GM19351 (cell line): Measurements from ENCODE around the gene CCDC27.

Source experiments
- ATAC-seq: cut with Tn5 transposase; IDR thresholded peaks from one replicate; pipeline ENCODE4 v1.9.1; 2021; ENCODE audit warnings: mild to moderate bottlenecking, moderate library complexity; ENCODE audit not compliant: unreplicated experiment

CCDC27 gene

DNA sequence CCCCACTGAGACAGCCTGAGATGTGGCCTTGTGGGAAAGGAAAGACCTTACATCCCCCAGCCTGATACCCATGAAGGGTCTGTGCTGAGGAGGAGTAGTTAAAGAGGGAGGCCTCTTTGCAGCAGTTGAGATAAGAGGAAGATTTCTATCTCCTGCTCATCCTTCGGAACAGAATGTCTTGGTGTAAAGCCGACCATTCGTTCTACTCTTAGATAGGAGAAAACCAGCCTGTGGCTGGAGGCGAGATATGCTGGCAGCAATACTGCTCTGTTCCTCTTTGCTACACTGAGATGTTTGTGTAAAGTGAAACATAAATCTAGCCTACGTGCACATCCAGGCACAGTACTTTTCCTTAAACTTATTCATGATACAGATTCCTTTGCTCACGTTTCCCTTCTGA is 1.5 kb upstream of the CCDC27 start:
- ATAC-seq: no peak

DNA sequence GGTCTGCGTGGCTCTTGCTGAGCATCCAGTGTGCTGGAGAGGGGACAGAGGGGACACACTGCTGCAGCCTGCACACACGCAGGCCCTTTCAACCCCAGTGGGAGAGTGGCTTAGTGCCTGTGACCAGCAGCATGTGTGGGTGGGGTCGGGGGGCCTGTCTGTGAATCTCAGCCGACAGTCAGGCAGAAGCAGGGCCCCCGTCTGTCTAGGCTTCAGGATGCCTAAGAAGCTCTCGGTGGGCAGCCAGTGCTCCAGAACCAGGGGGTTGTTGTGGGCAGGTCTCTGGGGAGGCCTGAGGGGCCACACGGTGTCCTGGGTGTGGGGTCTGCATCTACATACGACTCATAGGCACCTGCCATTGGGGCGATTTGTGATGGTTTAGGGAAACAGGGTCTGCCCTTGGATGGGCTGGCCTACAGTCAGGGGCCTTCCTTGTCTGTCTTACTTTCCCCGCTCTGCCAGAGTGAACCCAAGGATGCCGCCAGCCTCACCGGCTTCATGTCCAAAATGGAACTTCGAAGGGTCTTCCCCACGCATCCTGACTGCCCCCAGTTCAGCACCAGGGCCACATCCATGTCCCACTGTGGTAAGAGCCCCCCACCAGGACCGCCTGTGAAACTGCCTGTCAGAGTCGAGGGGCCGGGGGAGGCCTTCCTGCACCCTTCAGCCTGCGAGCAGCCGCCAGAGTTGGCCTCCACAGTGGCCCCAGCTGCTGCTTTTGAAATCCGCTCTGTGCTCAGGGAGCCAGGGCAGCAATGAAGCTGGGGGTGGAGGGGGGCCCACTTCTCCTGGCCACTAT is 1.6 kb downstream of the CCDC27 start:
- ATAC-seq: no peak

DNA sequence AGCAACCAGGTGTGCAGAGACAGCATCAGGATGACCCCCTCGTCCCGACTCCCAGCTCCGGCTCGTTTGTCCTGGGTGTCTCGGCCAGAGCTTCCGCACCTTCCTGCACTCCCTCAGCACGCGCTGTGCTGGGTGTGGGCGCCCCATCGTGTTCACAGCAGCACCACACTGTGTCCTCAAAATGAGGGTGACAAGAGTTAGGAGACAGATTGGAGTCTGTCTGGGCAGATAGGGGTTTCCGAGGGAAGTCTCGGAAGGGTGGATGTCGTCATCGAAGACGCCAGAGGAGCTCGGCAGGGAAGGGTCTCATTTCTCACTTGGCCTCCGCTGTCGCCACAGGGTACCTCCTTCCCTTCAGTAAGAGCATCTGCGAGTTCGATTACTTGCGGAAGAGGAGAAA is 4.1 kb downstream of the CCDC27 start:
- no peak for ATAC-seq

DNA sequence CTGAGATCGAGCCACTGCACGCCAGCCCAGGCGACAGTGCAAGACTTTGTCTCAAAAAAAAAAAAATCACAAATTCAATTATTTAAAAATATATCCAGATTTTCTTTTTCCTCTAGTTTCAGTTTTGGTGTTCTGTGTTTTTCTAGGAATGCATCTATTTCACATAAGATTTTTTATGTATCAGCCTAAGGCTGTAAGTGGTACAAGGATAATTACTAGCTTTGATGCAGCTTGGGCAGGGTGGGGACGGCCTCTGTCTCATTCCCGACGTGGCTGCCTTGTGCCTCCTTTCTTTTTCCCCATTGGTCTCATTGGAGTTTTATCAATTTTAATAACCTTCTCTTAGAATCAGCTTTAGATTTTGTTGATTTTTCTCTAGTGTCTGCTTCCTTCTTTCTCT is 6.9 kb downstream of the CCDC27 start:
- no peak for ATAC-seq

DNA sequence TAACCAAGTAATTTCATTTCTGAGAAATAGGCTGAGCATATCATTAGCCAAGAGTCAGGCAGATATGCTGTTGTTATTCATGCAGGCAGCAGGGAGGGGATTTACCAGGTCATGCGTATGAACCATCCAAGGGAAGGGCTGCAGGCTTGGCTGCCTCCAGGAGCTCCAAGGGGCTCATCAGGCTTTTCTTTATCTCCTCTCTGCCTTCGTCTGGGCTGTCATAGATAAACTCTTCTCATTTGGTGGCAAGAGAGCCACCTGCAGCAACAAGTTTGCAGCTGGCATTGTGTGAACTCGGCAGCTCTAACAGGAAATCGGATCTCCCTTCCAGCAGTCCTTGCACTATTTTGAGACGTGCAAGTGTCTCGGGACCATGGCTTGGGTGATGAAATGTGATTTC is 7.5 kb downstream of the CCDC27 start:
- no peak for ATAC-seq

DNA sequence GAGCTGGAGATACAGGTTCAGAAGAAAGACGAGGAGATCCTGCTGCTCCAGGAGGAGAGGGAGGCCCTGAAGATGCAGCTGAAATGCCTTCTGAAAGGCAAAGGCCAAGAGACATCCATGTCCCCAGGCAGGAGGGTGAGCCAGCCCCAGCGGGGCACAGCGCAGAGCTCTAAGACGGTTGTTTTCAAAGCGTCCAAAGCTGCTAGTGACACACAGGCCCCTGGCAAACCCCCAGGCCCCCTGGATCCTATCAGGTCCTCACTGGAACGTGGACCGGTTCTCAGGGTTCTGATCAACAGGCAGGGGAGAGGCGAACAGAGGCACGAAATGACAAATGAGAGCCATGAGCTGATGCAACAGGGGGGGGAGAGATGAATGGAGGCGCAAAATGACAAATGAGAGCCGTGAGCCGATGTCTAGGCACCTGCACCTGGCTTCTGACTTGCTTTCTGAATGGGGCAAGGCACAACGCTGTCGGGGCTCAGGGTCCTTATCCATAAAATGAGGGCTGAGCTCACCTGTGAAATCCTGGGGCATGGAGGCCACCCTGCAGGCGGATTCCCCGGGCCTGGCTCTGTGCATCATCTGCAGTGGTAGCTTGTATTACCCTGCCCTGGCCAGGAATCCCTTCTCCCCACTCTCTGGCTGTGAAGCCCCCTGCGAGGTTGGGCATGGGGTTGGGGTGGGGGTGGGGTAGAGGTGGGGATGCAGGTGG is 9.2 kb downstream of the CCDC27 start:
- no peak for ATAC-seq

DNA sequence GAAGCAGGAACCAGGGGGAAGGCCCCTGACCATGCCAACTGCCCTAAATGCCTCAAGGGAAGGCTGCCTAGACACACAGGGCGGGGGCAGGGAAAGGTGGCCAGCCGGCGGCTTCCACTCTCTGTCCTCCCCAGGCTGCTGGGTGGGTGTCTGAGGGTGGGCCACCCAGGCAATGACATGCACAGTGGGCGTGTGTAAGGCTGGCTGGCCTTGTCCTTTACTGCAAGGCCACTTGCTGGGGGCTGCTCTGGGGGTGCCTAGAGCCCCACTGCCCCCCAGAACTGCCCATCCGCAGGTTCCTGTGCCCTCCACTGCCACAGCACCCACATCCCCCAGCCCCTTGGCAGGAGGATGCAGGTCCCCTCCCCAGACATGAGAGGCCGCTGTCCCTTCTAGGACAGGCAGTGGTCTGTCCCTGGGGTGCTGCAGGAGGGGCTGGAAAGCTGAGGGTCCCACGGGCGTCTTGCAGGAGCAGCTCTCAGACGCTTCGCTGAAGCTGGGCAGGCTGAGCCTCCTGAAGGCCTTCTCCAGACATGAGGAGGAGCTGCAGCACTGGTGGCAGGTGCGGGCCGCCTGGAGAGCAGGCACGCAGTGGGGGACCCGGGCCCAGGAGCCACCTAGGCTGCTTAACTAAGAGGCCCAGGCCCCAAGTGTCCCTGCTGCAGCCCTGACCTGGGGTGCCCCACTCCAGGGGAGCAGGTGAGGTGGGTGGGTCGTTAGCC is 10.1 kb downstream of the CCDC27 start:
- no peak for ATAC-seq

DNA sequence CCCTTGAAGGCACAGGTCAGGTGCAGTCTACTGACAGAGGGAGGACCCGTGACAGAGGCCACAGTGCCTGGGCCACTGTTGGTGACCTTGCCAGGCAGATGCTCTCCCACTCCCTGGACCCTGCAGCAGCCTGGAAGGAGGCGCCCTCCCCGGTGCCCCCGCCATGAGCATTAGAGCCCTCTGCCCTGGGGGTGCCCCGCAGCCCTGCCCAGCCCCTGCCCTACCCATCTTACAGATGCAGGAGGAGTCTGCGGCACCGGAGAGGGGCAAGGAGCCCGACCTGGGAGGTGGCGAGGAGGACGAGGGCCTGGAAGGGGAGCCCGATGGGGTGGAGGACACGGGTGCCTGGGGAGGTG is 10.6 kb downstream of the CCDC27 start:
- no peak for ATAC-seq

DNA sequence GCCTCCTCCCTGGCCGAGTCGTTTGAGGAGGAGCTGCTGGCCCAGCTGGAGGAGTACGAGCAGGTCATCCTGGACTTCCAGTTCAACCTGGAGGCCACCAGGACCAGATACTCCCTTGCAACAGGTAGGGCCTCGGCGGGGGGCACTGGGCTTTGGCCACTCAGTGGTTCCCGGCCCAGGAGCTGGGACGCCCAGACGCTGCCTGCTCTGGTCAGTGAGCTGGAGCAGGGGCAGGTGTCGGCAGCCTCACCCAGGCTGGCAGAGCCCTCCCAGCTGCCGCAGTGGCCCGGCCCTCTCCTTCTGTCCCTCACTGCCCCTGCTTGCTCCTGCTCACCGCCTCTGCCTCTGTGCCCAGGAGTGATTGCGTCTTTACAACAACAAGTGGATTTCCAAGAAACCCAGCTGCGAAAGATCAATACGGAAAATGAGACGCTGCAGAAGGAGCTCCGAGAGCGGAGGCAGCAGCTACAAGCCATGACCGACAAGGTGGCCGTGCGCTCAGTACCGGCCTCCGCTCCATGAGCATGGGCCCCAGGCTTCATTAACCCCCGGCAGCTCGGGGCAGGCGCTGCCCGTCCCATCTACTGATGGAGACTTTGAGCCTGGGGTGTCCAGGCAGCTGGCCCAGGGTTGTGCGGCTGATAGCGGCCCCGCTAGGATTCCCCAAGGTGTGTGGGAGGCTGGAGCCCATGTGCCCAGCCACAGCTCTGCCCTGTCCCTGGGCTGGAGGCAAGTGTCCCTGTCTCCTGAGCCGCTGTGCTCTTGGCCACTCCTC is 11.3 kb downstream of the CCDC27 start:
- ATAC-seq: no peak

DNA sequence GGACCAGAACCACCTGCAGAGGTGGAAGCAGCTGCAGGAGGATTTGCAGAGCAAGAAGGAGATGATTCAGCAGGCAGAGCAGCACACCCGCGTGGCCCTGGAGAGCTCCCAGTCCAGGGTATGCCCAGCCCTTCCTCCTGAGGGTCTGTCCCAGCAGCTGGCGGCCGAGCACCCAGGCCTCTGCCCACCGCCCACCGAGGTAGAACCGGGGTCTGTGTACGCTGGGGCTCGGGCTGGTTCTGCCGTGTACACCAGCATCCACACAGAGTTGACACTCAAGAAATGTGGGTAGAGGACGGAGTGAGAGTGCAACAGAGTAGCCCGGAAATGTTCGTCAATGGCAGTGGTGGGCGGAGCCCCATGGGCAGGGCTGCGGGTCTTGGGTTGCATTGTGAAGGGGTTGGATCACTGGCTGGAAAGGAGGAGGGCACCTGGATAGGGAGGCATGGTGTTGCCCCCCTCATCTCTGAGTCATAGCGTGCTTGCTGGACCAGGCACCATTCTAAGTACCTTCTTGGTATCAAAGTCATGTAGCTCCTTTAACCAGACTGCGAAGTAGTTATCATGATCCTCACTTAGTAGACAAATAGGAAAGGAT is 15.2 kb downstream of the CCDC27 start:
- ATAC-seq: no peak

DNA sequence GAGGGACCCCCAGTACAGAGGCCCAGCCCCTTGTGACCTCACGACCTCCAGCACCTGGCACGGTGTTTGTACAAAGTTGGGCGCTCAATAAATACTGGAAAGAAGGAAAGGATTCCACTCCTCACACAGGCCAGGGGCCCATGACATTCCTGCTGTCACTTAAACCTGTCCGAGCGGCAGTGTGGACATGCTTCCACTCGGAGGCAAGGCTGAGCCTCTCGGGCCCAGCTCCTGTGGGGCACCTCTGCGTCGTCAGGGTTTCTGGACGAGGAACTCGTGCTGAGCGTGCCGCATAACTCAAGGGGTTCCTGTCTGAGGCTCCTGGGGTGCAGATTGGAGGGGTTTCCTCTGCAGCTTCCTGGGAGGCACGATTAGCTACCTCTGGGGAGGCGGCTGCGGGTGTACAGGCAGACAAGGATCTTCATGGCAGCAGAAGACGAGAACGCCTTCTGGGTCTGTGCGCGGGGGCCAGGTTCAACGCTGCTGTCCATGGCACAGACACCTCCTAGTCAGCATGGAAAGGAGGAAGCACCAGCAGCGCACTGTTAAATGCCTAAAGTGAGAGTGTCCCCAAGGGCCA is 16.7 kb downstream of the CCDC27 start:
- ATAC-seq: no peak

DNA sequence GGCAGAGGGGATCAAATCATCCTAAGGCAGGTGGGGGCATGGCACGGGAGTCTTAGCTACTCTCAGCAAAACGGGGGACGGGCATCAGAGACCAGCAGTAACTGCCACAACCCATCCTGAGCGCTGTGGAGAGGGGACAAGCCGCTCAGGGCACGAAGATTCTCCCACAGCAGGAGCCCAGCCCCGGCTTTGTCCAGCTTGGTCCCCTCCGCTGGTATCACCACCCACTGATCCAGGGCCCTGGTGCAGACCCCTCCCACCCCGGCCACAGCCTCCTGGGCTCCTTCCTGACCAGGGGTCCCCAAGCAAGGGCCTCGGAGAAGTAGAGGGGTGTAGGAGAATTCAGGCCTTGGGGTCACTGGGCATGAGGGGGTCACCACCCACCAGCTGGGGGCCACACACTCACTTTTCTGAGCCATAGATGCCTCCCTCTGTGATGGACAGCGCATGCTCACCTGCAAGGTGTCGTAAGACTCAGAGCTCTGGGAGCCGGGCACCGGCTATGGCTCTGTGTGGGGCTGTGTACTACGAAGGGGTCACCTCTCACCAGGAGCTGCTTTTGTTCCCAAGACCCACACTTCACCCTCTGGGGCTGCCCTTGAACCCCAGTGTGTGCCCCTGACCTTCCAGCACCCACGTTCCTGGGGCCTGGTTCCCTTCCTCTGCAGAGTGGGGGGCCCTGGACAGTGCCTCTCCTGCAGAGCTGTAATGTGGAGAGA is 18.0 kb downstream of the CCDC27 start:
- no peak for ATAC-seq

DNA sequence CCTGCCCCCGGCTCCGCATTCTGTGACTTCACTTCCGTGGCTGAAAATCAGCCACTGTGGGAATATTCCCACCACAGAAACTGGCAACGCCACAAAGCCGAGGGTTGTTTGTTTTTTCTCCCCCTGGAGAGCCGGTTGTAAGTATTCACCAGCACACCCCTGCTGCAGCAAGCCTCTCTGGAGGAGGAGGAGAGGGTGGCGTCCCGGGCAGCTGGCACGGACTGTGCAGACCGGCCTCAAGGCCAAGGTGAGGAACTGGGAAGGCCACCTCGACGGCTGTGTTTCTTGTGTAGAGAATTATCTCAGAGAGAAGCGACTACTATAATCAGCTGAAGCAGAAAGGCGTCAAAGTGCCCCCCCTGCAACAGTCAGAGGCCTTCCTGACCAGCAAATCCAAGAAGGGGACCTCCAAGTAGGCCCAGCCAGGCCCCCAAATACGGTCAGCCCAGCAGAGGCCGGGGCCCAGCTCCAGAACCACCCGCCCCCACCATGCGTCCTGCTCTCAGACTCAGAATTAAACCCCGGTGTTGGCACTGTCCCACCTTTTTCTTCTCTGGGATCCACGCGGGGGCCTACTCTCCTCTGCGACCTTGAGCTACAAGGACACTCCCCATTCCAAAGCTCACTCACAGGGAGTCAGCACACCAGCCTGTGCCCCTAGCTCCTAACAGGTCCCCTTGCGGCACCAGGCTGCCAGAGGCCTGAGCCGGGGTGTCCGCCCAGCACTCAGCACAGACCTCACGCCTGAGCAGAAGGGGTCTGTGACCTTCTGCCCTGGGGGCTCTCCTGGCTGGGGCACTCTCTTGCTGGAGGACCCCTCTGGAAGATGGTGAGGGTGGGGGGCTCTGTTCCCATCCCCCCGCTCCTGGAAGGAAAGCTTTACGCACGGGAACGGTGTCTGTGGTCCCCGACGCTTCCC is 19.1 kb downstream of the CCDC27 start:
- ATAC-seq: no peak

DNA sequence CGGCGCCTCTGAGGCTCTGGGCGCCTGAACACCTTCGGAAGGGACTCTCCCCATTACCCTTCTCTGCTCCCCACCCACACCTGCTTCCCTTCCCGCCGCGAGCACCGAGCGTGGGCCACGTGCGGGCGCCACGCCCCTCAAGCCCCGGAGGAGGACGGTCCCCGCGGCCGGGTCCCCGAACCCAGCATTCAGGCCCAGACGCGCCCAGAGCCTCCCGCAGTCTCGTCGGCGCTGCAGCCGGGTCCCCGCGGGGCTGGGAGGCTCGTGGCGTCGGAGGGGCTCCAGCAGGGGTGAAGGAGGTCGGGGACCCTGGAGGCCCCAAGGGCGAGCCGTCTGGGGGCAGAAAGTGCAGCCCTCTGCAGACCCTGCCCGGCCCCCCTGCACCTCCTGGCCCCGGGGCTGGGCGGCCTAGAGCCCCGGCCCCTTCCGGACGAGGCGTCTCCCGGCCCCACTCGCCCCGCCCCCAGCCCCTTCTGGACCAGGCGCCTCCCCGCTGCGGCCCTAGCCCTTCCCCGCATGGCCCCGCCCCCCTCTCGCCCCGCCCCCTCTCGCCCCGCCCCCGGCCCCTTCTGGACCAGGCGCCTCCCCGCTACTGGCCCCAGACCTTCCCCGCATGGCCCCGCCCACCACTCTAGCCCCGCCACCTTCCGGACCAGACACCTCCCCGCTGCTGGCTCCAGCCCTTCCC is 19.9 kb downstream of the CCDC27 start:
- peak; percentile 63 for ATAC-seq

DNA sequence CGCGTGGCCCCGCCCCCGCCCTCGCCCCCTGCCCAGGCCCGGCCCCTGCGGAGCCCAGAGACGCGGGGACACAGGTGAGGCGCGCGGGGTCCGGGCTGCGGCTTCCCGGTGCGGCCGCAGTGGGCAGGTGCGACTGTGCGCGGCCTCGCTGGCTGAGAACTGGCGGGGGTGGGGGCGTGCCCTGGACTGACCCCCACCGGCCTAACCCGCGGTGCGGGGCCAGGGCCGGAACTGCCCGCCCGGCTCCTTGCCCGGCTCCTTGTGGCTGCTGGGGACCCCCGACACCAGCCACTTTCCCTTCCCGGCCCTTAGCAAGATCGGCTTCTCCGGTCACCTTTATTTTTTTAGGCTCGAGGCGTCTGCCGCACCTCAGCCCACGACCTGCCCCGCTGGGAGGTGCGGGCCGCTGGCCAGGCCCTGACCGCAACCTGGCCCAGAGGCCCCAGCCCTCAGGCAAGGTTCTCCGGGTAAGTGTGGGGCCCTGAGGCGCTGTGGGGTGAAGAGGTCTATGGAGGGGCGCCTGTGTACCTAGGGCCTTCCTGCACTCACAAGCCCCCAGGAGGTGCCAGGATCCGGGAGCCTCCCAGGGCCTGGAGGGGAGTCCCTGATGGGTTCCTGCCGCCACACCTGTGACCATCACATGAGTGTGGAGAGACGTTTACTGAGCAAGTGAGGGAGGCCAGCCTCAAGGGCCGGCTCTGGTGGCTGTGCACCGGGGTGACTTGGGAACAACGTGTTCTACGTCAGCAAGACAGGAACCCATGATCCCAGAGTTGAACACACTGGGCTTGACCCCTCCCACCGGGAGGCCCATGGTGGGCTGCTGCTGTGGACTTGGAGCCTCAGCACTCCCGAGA is 20.7 kb downstream of the CCDC27 start, which contains the start of gene SMIM1:
TSS of gene SMIM1 (plus strand) at position 35 of the 857 bp plus-strand sequence. CDS start 2,625 bp downstream, outside the sequence.
- no peak for ATAC-seq

DNA sequence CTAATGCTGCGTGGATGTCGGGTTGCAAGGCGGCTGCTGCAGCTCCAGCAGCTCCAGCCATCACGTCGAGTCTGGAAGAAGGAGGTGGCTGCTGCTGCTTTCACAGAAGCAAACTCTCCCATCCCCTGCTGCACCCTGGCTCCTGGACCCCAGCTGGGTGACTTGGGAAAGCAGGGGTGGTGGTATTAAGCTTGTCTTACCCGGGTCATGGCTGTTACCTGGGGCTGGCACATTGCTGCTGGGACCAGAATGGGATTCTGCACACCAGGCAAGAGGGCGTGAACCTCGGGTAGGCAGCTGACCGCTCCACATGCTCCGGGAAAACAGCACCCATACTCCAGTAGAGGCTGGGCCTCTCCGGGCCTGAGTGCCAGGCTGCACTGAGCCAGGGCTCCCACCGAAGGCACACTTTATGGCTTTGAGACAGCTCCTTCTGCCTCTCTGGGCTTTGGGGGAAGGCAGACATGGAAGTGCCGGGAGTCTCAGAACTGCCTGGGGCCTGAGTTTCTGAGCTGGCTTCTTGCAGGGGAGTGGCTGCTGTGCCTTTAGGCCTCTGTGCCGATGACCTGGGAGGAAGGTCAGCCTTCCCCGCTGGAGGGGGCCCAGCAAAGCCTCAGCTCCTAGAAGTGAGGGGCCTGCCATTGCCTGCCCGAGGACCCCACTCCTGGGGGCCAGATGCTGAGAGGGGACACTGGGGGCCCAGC is 21.5 kb downstream of the CCDC27 start:
- no peak for ATAC-seq
